OCI-LY1 (cell line): ENCODE data around the gene ANKRD2.

Source experiments
- H2AFZ ChIP-seq: fragments of 200-600 bp; sonication (generic), shearing (Covaris generic); 2 replicates; pipeline ENCODE4 v1.6.0; 2014; ENCODE audit warnings: antibody characterized with exemption, mild to moderate bottlenecking, low read length
- H3F3A ChIP-seq: fragments of 200-600 bp; sonication (generic), shearing (Covaris generic); 2 replicates; pipeline ENCODE4 v1.6.0; 2014; ENCODE audit warnings: mild to moderate bottlenecking, antibody characterized with exemption, low read length, moderate library complexity; ENCODE audit not compliant: insufficient read depth
- H3K27ac ChIP-seq: fragments of 200-600 bp; sonication (generic); 2 replicates; pipeline ENCODE4 v1.5.1; 2014; ENCODE audit warnings: low read length, mixed run types, mild to moderate bottlenecking, low read depth; ENCODE audit not compliant: poor library complexity, severe bottlenecking
- H3K27me3 ChIP-seq: fragments of 200-600 bp; sonication (generic); 2 replicates; pipeline ENCODE4 v1.6.0; 2014; ENCODE audit warnings: antibody characterized with exemption, mild to moderate bottlenecking, low read length, moderate library complexity; ENCODE audit not compliant: insufficient read depth
- H3K36me3 ChIP-seq: fragments of 200-600 bp; sonication (generic); 2 replicates; pipeline ENCODE4 v1.6.1; 2014; ENCODE audit warnings: mild to moderate bottlenecking, antibody characterized with exemption, low read length, moderate library complexity, mixed read lengths; ENCODE audit not compliant: insufficient read depth
- H3K4me1 ChIP-seq: fragments of 200-600 bp; sonication (generic); 2 replicates; pipeline ENCODE4 v1.5.1; 2014; ENCODE audit warnings: mild to moderate bottlenecking, low read length, moderate library complexity; ENCODE audit not compliant: insufficient read depth, severe bottlenecking
- H3K4me2 ChIP-seq: fragments of 200-600 bp; sonication (generic), shearing (Covaris generic); 2 replicates; pipeline ENCODE4 v1.6.1; 2014; ENCODE audit warnings: low read length
- H3K4me3 ChIP-seq: fragments of 200-600 bp; sonication (generic); 2 replicates; pipeline ENCODE4 v1.5.1; 2014; ENCODE audit warnings: low read length, low read depth, mild to moderate bottlenecking, mixed read lengths; ENCODE audit not compliant: poor library complexity, severe bottlenecking
- H3K79me2 ChIP-seq: fragments of 200-600 bp; shearing (Covaris generic); 2 replicates; pipeline ENCODE4 v1.6.1; 2016; ENCODE audit warnings: mixed run types, low read length, mixed read lengths; ENCODE audit not compliant: insufficient read depth
- H3K9ac ChIP-seq: fragments of 200-600 bp; sonication (generic), shearing (Covaris generic); 2 replicates; pipeline ENCODE4 v1.6.1; 2014; ENCODE audit warnings: mild to moderate bottlenecking, low read length, mixed read lengths
- H3K9me2 ChIP-seq: fragments of 200-600 bp; sonication (generic), shearing (Covaris generic); 2 replicates; pipeline ENCODE4 v1.6.1; 2014; ENCODE audit warnings: low read depth, mild to moderate bottlenecking, low read length, mixed read lengths
- H3K9me3 ChIP-seq: fragments of 200-600 bp; shearing (Covaris generic); 2 replicates; pipeline ENCODE4 v1.6.1; 2014; ENCODE audit warnings: low read length, mixed read lengths
- H4K20me1 ChIP-seq: fragments of 200-600 bp; sonication (generic), shearing (Covaris generic); 2 replicates; pipeline ENCODE4 v1.6.0; 2016; ENCODE audit warnings: mild to moderate bottlenecking, low read length; ENCODE audit not compliant: insufficient read depth
- CTCF ChIP-seq: fragments of 200-600 bp; sonication (generic), shearing (Covaris generic); IDR thresholded peaks from 2 replicates; pipeline ENCODE4 v1.5.1; 2017; ENCODE audit warnings: mild to moderate bottlenecking, antibody characterized with exemption, low read length, moderate library complexity, mixed read lengths
- EZH2 ChIP-seq: fragments of 200-600 bp; sonication (generic), shearing (Covaris generic); IDR thresholded peaks from 2 replicates; pipeline ENCODE4 v1.8.0; 2017; ENCODE audit warnings: borderline replicate concordance, mixed run types, mild to moderate bottlenecking, antibody characterized with exemption, low read length, moderate library complexity, mixed read lengths

Gene ANKRD2

GRCh38 chr10:97627731-97628130 lies 55.2 kb downstream of the ANKRD2 start:
- Histone ChIP-seq H3K79me2 (no peaks in the 10 kb centered on the region), H3K4me3 (no peak overlapping the region), H3K9me2 (no peaks in the 10 kb centered on the region), H4K20me1 (no peaks in the 10 kb centered on the region), H3F3A (no peaks in the 10 kb centered on the region), H3K9ac (no peak overlapping the region), H3K4me2 (no peak overlapping the region), H3K27me3 (no peaks in the 10 kb centered on the region), H3K9me3 (no peaks in the 10 kb centered on the region), H3K27ac (no peak overlapping the region), H3K36me3 (no peaks in the 10 kb centered on the region), H3K4me1 (peaks cover 2% of the 10 kb centered on the region), H2AFZ (no peak overlapping the region)
- TF ChIP-seq EZH2 (no peak), CTCF (no peak)

GRCh38 chr10:97628228-97628627 lies 55.6 kb downstream of the ANKRD2 start:
- Histone ChIP-seq H3K36me3 (no peaks in the 10 kb centered on the region), H3K9ac (no peak overlapping the region), H3K4me1 (peaks cover 6% of the 10 kb centered on the region), H3K9me3 (no peaks in the 10 kb centered on the region), H3K27me3 (no peaks in the 10 kb centered on the region), H3K4me2 (no peak overlapping the region), H4K20me1 (no peaks in the 10 kb centered on the region), H3K4me3 (no peak overlapping the region), H3K79me2 (no peaks in the 10 kb centered on the region), H3F3A (no peaks in the 10 kb centered on the region), H3K27ac (no peak overlapping the region), H3K9me2 (no peaks in the 10 kb centered on the region), H2AFZ (no peak overlapping the region)
- no peak for TF ChIP-seq EZH2
- no peak for TF ChIP-seq CTCF

- no peaks in the 10 kb centered on the region for H3F3A ChIP-seq
- TF ChIP-seq EZH2 (no peak), CTCF (no peak)
- no peaks in the 10 kb centered on the region for H3K27me3 ChIP-seq
- no peaks in the 10 kb centered on the region for H3K36me3 ChIP-seq
- no peak overlapping the region for H3K4me3 ChIP-seq
- no peak overlapping the region for H3K4me2 ChIP-seq
- no peaks in the 10 kb centered on the region for H3K9me2 ChIP-seq
- H4K20me1 ChIP-seq: no peaks in the 10 kb centered on the region
- no peaks in the 10 kb centered on the region for H3K9me3 ChIP-seq
- no peaks in the 10 kb centered on the region for H3K79me2 ChIP-seq
- peaks cover 10% of the 10 kb centered on the region for H3K4me1 ChIP-seq
- H2AFZ ChIP-seq: no peak overlapping the region
- H3K9ac ChIP-seq: no peak overlapping the region
- H3K27ac ChIP-seq: no peak overlapping the region
Observed at GRCh38 chr10:97629289-97629688, 56.7 kb downstream of the ANKRD2 start.
